SKM-1 treated with dmso at 0.1 percent for 144 hours (cell line): ENCODE data around the gene FARS2.

ENCODE experiments used
- DNase-seq: peaks from one replicate; lab custom pipeline; 2025; ENCODE audit not compliant: unreplicated experiment; lab: John Stamatoyannopoulos, UW

The FARS2 gene

DNA sequence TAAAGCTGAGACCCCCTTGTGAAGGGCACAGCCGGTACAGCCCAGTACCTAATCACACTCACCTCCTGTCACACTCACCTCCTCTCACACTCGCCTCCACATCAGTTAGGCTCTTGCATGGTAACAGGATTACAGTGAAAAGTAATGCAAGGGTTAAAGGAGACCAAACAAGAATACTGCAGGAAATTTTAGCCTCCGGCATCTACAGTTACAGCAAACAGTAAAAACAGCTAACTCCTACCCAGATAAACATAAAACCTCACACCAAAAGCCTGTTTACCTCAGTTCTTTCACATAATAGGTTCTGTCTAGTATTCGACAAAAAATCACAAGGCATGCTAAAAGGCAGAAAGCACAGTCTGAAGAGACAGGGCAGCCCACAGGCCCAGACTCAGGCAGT, 55.6 kb downstream of the FARS2 start:
- DNase-seq = no peak

- DNase-seq = no peak
Observed at GRCh38 chr6:5318617-5319272, 57.4 kb downstream of the FARS2 start.

- DNase-seq = no peak
Observed at GRCh38 chr6:5323979-5324378, 62.7 kb downstream of the FARS2 start.

- DNase-seq = no peak
Observed at GRCh38 chr6:5325173-5325572, 63.9 kb downstream of the FARS2 start.

DNA sequence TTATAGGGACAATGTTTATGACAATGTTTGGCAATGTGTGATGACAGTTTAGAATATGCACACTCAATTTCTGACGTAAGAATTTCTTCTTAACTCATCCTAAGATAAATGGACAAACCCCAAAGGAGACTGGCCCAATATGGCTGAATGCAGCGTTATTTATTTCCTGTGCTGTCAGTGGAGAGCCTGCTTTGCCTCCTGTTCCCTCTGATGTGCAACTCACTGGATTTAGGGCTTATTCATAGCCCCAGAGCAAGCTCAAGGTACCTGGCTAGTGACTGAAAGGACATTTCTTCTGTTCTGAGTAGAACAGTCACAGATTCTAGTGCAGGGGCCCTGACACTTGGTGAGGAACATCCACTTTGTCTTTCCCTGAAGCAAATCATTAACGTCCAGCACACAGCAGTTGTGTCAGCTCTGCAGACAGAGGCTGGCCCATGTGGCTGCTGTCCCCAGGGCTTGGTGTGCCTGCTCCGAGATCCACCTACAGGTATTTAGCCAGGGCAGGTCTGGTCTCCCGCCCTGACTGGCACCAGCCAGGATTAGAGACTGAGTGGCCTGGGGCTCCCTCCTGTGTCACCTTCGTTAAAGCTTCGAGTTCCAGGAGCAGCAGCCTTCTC, 64.8 kb downstream of the FARS2 start:
- DNase-seq = no peak

- no peak for DNase-seq
Observed at GRCh38 chr6:5328800-5329199, 67.5 kb downstream of the FARS2 start.

DNA sequence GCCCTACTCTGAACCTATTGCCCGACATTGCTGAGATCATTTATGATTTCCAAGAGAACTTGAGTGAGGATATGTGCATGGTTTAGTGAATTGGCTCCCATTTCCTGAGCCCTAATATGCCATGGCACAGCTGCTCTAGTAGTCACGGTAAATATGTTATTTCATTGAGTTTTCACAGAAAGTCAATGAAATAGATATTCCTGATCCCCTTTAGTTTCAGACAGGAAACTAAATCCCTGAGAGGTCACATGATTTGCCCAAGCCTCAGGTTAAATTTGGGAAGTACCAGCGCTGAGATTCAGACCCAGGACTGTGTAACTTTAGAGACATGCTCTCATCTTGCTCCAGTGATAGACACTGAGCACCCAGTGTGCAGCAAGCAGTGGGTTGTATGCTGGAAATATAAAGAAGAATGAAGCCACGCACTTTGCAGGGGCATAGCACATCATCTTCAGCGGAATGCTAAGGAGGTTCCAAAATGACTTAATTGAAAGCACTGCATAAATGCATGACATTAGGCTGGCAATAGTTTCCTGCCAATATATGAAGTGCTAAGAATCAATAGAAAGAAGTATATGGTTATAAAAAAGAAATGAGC, 70.6 kb downstream of the FARS2 start:
- no peak for DNase-seq

DNA sequence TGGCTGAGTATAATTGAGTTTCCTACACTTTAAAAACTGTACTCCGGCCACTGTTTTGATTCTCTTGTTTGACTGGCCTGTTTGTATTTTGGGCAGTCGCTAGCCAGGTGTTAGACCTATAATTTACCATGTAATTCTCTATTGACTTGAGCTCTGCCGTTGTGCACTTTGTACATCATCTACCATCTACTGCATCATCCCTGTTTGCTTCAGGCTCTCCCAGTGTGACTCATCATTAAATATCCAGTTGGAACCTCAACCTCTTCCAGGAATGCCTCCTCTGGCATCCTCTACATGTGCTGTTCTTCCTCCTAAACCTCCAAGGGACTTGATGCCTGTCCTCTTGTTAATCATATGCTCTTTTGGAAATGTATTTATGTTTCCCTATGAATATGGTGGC, 72.3 kb downstream of the FARS2 start:
- no peak for DNase-seq

- no peak for DNase-seq
Observed at GRCh38 chr6:5334341-5334740, 73.0 kb downstream of the FARS2 start.

- no peak for DNase-seq
Observed at GRCh38 chr6:5335020-5335419, 73.7 kb downstream of the FARS2 start.

DNA sequence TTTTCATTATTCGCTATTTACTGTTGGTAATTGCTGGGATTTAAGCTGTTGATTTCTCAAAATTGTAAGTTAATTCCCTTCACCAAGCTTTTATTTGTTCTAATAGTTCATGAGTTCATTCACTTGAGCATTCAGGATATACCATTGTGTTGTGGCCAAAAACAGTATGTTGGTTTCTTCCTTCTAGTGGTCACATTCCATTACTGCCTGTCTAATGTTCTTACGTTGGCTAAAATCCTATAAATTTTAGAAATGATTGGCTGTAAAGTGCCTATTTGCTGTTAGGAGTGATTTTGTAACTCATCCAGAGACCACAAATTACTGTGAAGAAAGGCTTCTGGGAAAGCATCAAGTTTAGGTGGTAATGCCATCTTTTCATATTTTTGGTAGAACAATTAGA, 76.3 kb downstream of the FARS2 start:
- no peak for DNase-seq

DNA sequence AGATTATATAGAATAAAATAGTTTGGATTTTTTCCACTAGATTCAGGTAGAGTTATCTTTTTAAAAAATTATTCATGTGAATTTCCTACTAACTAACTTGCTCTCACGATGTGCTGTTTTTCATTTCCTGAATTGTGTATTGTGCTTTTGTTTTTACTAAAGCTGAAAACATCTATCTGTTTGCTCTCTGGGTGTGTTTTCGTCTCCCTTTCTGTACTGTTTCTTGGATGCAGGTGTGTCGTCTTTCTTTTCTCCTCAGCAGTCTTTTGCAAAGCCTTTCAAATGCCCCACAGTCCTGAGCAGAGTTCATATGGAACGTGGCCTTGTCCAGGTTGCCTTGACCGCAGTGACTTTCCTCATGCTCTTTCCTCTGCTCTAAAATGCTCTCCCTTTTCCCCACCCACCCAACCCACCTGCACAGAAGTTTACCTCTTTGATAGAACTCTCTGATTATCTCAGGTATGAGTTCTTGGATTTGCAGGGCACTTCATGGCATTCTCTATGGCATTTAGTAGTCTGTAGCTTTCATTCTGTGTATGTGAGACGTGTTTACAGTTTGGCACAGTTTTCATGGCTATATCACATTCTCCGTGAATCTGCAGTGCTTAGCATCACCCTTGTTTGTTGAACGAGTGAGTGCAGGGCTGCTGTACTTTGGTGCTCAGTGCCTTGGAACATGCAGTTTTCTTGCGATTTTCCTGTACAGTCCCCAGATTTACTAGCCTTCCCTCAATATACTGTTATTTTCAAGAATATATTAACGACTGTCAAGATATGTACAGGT, 77.1 kb downstream of the FARS2 start:
- DNase-seq = no peak

DNA sequence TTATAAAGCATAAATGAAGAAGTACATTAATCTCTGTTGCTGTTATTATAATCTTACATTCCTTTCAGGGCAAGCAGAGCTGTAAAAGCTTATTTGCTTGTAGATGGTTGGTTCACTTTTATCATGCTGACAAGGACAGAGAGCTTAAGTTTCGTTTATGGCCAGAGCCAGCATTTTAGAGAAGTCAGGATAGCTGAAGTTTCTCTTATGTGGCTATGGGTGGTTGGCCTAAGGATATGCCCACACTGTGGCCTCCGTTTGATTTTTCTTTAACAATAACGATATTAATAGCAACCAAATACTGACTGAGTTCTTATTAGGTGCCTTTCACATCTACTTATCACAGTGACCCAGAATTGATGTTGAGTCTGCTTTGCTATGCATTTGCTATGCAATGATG, 78.5 kb downstream of the FARS2 start:
- DNase-seq = no peak

DNA sequence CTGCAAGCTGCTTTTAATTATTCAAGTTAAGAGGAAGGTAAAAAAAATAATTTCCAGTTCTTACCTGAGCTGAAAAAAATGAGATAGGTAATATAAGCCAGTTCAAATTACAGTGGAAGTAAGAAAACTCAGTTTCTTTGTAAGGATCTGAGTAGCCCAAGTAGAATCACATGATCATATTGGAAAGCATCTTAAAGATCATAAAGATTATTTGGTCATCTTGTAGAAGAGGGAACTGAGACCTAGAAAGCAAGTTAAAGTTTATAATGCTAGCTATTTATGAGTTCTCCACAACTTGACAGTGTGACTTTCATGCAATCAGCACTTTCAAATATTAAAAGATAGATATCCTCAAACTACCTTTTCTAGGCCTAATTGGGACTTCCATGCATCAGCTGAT, 80.5 kb downstream of the FARS2 start:
- DNase-seq = no peak

DNA sequence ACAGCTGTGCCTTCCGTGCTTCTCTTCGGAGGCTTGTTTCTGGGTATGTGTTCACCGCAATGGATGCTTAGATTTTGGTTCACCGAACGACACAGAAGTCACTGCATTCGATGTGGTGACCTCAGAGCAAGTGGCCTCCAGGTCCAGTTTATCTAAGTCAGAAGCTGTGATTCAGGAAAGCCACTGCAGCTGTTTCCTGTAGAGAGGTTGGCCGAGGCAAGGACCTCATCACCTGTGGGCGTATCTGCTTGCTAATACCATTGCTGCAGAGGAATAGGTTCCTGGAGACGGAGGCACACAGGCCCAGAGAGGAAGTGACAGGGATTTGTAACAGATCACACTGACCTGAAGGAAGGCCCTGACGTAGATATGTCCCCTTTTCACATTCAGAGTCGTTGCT, 82.7 kb downstream of the FARS2 start:
- DNase-seq = no peak

- no peak for DNase-seq
Observed at GRCh38 chr6:5345324-5345723, 84.0 kb downstream of the FARS2 start.

- DNase-seq = no peak
Observed at GRCh38 chr6:5351552-5352210, 90.4 kb downstream of the FARS2 start.

GRCh38 chr6:5353971-5354370, 92.7 kb downstream of the FARS2 start:
- DNase-seq = no peak

- no peak for DNase-seq
Observed at GRCh38 chr6:5357486-5357885, 96.2 kb downstream of the FARS2 start.

GRCh38 chr6:5359417-5359816, 98.1 kb downstream of the FARS2 start:
- DNase-seq = no peak

- DNase-seq = no peak
Observed at GRCh38 chr6:5361396-5361795, 100.1 kb downstream of the FARS2 start.
